ENCODE measurements around the gene KCNJ4.
"Not testable (repeated sequence)": the region's sequence is repeated elsewhere in the genome, so short reads cannot be mapped to it uniquely, and the experiment has no call there.

The KCNJ4 gene

GRCh38 chr22:38411016-38411415, 44.0 kb downstream of the KCNJ4 start:
- no peak for DNase-seq

GRCh38 chr22:38409916-38410315, 45.1 kb downstream of the KCNJ4 start:
- peak; percentile 1 for DNase-seq

GRCh38 chr22:38406617-38407016, 48.4 kb downstream of the KCNJ4 start:
- no peak for DNase-seq

GRCh38 chr22:38404419-38404818, 50.6 kb downstream of the KCNJ4 start:
- no peak for DNase-seq

- DNase-seq = no peak
These were observed 51.2 kb downstream of the KCNJ4 start for GRCh38 chr22:38403812-38404211.

- no peak for DNase-seq
These were observed 52.8 kb downstream of the KCNJ4 start for GRCh38 chr22:38402204-38402603.

GRCh38 chr22:38401336-38402084, 53.5 kb downstream of the KCNJ4 start:
- no peak for DNase-seq

GRCh38 chr22:38400256-38400655, 54.7 kb downstream of the KCNJ4 start:
- not testable (repeated sequence) for DNase-seq

- peak; percentile 81 for DNase-seq
These were observed 56.2 kb downstream of the KCNJ4 start for GRCh38 chr22:38398609-38399461.

GRCh38 chr22:38398181-38398608, 56.8 kb downstream of the KCNJ4 start:
- DNase-seq = peak; percentile 36

- DNase-seq = peak; percentile 30
These were observed 57.6 kb downstream of the KCNJ4 start for GRCh38 chr22:38397189-38398085.

GRCh38 chr22:38396440-38397069, 58.4 kb downstream of the KCNJ4 start:
- not testable (repeated sequence) for DNase-seq

- not testable (repeated sequence) for DNase-seq
These were observed 59.1 kb downstream of the KCNJ4 start for GRCh38 chr22:38395944-38396343.

GRCh38 chr22:38394929-38395624, 59.9 kb downstream of the KCNJ4 start:
- not testable (repeated sequence) for DNase-seq

- not testable (repeated sequence) for DNase-seq
These were observed 65.6 kb downstream of the KCNJ4 start for GRCh38 chr22:38389428-38389818.

- not testable (repeated sequence) for DNase-seq
These were observed 66.2 kb downstream of the KCNJ4 start for GRCh38 chr22:38388506-38389427.

GRCh38 chr22:38386918-38387317, 68.1 kb downstream of the KCNJ4 start:
- not testable (repeated sequence) for DNase-seq

- DNase-seq = no peak
These were observed 71.6 kb downstream of the KCNJ4 start for GRCh38 chr22:38383417-38383816.

- not testable (repeated sequence) for DNase-seq
These were observed 73.6 kb downstream of the KCNJ4 start for GRCh38 chr22:38381371-38381770.
